ENCODE results near the gene HEMK1.

The HEMK1 gene, protein sequence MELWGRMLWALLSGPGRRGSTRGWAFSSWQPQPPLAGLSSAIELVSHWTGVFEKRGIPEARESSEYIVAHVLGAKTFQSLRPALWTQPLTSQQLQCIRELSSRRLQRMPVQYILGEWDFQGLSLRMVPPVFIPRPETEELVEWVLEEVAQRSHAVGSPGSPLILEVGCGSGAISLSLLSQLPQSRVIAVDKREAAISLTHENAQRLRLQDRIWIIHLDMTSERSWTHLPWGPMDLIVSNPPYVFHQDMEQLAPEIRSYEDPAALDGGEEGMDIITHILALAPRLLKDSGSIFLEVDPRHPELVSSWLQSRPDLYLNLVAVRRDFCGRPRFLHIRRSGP

DNA sequence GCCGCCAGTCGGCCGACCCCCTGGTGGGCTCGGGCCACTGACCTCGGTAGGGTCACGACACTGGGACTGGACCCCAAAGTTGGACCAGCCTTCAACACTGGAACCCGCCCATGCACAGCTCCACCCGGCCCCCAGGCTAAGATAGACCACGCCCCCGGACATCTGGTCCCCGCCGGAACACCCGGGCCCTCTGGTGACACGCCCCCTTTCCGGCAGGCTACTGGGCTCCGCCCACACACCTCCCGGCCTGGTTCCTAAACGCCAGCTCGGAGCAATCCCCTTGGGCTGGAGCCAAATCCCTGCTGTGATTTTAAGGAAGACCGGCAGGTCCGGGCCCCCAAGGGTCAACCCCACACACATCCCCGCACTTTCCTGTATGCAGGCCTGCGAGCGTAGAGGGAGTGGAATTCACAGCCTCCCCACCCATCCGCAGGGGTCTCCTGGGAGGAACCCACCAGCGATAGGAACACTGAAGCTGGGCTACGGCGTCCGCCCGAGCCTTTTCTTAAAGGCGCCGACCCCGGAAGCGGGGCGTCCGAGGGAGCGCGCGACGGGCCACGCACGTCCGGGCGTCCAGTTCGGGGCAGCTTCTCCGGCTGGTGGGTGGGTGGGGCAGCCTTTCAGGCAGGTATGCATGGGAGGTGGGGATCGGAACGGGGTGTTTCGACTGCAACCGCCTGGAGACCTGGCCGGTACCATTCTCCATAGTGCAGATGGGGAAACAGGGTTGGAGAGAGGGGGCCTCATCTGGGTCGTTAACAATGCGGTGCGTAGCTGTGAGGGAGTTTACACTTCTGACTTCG lies at the start of gene HEMK1:
Gene HEMK1, plus strand, starts transcription at position 576 of the 803 bp plus-strand sequence. CDS start 1,583 bp downstream, outside the sequence.
- peak; percentile 87 for DNase-seq

DNA sequence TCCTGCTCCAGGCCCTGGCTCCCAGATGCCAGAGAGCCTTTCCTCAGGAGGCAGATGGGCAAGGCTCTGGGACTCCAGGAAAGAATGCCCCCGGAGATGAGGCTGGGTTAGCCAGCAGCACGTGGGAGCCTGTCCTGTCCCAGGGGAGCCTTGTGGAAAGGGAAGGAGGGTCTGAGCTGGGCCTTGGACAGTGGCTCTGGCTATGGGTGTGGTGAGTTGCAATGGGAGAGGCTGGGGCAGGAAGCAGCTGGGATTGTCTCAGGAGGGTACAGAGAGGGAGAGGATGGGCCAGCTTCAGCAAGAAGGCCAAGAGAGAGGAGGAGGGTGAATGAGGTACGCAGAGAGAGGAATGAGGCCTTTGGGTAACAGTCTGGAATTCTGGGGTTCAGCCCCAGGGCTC lies 48.5 kb upstream of the HEMK1 start:
- no peak for DNase-seq

DNA sequence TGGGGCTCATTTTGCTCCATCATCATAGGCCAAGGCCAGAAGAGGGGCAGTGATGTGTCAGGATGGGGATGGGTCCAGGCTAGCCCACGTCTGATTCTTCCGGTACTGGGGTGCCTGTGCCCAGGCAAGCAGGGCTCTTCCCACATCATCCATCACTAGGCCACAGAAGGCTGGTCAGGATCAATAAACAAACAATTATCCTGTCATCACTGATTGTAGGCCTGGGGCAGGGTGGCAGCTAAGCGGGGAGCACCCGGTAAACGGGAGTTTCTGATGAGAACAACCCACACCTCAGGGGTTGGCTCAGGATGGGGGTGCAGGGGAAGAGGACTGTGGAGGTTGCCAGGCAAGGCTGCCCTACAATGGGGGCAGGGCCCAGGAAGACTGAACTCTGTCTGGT lies 47.8 kb upstream of the HEMK1 start:
- DNase-seq: no peak

DNA sequence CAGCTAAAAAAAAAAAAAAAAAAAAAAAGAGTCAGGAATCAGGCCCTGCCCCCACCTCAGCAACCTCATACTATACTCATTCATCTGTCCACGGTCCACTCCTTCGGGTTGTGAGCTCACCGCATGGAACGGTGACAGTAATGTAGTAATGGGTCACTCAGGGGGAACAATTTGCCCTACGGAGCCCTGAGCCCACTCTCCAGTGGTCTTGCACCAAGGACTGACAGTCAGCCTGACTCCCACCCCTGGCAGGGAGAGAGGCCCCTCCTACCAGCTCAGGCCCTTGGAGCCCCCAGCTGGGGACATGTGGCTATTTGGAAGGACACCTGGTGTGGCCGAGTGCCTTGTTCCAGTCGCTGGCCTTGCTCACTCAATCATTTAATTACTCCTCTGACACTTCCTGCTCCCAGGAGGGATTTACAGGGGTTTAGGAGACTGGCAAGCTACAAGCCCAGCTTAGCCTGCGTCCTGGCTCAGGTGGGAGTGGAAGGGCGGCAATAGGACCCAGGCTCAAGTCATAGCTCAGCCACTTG lies 46.0 kb upstream of the HEMK1 start:
- no peak for DNase-seq

DNA sequence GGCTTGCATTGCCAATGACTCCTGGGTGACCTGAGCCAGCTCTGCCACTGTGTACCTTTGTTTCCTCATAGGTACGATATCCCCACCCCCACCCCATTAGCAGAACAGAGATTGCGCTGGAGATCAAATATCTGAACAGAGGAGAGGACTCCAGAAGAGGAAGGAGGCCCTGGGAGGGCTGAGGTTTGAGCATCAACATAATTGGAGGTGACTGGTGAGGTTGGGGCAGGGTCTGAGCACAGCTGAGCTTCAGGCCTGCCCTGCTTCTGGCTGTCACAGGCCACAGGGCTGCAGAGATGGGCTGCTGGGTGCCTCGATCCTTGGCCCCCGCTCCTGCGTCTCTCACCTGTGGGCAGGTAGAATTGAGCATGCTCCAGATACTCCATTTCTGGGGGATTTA lies 44.6 kb upstream of the HEMK1 start:
- DNase-seq: no peak

DNA sequence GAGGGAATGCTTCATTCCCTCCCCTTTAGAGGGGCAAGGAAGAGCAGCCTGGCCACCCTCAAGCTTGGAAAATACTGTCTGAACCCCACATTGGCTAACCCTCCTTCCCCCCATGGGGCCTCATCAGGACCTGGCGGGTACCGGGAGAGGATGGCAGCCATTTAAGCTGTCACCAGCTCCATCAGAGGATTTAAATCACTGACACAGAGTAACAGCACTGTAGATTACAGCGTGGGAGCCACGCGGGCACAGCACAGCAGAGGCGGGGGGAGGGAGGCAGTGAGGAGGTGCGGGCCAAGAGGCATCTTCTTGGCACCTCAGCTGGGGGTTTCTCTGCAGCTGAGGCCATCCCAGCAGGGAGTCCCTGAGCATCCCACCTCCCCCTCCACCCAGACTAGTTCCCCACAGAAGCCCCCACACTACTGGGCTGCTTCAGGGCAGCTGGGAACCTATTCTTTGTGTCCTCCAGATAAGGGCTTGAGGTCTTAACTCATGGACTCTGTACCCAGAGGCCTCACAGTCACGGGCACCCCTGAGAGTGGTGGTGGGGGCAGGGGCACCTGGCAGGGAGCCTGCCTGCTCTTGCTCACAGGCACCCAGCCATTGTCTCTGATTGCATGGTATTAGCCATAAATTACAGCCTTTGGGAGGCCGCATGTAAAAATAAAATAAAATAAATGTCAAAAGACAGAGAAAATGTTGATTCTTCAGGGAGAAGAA lies 44.0 kb upstream of the HEMK1 start:
- no peak for DNase-seq

DNA sequence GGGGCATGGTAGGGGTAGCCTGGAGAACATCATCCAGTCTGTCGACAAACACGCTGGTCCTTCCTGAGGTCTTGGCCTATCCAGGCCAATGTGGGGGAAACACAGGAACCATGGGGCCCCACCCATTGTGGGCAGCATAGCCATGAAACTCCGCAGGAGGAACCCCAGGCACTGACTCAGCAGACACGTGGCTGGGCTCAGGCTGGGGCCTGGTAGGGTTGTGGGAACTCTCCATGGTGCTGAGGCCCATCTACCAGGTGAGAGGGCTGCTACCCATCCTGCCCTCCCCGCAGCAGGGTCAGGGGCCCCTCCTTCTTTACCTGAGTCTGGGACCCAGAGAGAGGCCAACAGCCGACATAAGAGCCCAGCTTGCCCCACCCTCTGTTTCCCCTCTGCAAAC lies 43.3 kb upstream of the HEMK1 start:
- DNase-seq: no peak

DNA sequence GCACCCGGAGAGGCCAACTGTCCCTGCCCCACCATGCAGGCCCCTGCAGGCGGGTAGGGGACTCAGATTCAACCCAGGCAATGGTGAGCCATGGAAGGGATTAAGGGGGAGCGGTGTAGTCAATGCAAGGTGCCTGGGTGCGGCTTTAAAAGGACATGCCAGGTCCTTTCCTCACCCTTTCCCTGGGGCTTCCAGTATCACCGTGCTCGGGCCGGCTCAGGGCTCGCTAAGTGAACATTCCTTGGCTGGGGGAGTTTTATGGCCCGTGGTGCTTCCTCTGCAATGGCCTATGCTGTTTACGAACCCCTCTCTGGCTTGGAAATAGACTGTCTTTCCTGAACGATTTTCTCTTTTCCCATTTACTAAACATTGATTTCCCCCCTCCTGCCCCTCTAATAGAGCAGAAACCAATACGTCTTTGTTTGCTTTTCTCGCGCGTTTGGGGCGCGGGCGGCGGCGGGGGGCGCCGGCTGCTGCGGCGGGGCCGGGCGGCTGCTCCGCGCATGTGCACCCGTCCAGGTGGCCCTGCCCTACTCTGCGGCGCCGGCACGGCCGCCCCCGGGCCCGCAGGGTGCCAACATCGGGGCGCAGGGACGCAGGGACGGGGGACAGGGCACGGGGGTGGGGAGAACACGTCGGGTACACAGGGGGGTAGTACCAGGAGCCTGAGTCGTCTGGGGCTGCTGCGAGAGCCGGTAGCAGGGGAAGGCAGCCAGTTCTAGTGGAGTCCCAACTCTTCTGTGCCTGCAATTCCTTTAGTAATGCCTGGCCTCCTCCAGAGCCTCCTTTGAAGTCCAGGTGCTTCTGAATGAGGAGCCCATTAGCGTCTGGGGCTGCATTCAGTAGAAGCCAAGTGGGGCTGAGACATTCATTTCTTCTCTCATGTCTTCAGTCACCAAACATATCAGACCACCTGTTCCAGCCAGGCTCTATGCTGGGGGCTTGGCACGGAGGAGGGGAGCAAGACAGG lies 39.0 kb upstream of the HEMK1 start:
- DNase-seq: no peak

DNA sequence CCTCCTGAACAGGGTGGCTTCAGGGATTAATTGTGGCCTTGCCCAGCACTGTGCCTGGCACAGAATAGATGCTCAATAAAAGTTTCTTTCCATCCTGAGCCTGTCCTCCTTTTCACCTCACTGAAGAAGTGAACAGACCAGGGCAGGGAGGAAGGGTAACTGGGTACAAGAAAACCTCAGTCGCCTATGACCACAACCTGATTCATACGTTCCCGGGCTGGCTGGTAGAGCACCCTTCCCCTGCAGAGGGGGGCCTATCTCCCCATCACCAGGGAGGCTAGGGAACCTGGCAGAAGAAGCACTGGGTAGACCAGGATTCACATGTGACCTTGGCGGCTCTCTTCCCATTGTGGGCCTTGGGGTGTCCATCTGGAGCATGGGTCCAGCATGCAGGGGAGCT lies 38.1 kb upstream of the HEMK1 start:
- DNase-seq: no peak

DNA sequence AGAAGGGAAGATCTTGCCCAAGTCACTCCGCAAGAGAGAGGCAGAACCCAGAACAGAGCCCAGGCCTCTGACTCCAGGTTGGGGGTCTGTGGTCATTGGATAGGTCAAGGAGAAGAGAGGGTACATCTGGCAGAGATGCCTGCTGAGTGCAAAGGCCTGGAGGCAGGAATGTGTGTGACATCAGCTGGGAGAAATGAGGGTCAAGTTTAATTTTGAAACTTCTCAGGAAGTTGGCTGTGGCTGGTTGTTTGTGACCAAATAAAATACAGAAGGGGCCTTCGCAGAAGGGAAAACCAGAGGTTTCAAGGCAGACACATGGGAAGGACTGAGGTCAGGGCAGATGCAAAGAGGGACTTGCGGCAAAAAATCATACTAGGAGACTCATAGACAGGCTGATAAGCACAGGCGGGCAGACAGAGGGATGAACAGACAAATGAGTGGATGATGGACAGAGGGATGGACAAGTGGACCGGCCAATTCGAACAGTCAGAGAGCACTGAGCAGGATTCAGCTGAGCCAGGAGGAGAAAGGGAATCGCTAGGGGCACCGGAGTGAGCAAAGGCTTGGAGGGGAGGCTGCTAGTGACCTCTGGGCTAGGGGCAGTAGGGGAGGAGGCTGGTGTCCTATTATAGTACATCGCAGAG lies 37.1 kb upstream of the HEMK1 start:
- DNase-seq: no peak

DNA sequence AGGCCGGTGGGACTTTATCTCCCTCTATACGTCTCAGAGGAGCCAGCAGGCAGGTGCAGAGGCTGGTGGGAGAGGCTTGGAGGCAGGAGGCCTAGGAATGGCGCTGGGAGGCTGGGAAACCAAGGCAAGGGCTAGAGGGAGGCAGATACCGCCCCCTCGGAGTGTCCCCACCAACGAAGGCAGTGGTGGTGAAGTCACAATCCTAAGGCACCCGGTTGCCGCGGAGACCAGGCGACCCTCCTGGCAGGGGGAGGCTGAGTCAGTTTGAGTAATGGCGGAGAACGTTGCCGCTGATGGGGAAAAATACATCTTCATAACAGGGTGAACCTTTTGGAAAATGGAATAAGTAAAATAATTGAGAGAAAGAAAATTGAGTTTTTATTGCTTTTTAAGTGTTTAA lies 36.0 kb upstream of the HEMK1 start:
- no peak for DNase-seq

DNA sequence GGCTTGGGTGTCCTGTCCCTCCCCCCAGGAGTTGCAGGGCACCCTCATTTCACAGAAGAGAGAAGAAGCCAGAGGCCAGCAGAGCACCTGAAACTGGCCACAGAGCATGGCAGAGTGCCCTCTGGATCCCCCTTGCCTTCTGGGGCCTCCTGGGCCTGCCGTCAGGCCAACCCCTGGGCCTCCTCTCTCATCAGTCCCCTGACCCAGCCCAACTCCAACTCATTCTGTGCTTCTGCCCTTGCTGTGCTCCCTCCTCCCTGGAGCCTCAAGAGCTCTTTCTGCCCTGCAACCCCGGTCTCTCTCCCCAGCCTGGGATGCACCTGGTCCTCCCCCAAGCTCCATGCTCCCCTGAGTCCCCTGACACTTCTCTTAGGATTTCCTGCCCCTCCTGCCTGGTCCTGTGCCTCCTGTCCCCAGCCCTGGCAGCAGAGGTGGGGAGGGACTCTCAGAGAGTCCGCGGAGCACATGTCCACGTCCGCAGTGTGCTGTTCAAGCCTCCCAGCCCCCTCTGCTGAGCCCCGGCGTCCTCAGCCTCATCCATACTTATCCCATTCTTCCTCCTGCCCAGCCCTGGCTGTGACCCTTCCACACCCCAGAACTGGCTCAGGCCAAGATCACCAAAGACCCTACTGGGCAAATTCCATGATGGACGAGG lies 35.4 kb upstream of the HEMK1 start:
- DNase-seq: no peak

DNA sequence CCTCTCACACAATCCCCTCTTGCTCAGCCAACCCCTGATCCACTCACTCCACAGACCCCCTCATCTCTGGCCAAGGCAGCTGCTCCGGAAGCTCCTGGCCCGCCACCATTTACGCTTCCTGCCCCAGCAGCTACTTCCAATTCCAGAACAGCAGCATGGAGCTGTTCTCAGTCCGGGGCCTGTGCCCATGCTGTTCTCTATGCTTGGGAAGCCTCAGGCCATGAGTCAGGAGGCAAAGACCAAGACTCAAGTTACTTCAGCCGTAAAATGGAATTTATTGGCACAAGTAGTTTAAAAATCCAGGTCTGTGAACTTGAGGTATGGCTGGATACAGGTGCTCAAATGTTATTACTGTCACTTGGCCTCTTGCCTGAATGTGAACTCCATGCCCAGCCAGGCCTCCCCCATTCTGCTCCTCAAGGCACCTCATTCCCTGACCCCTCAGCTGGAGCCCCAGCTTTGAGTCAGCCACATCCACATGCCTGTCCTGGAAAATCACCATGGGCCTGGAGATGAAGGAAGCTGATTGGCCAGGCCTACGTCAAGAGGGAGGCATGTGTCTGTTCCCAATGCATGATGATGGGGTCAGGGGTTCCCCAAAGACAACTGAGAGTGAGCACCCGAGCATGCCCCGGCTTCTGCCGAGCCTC lies 34.5 kb upstream of the HEMK1 start:
- DNase-seq: no peak

DNA sequence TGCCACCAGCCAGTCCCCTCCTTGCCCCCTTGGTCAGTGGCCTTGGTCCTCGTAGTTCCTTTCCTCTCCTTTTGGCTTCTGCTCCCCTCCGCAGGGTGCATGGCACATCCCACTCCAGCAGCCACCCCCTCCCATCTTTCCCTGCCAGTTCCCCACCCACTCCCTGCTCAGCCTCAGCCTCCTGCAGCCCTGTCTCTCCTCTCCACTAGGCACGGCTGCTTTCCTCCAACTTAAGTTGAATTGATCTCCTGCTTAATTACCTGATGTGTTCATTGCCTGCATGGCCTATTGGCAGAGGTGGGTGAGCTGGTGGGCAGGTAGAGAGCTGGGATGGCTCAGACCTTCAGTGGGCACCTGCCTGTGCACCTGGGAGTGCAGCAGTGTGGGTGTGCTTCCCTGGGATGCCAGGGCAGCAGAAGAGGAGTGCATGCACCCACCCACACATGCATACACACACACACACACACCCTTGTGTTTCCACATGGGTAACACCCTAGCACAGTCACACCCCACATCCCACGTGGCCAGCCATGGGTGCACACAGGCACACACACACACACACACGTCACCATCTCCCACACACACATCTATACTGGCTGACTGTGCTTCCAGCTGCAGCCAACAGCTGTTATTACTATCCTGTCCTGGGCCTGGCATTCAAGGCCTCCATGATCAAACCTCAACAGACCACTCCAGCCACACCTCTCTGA lies 32.7 kb upstream of the HEMK1 start:
- DNase-seq: no peak

DNA sequence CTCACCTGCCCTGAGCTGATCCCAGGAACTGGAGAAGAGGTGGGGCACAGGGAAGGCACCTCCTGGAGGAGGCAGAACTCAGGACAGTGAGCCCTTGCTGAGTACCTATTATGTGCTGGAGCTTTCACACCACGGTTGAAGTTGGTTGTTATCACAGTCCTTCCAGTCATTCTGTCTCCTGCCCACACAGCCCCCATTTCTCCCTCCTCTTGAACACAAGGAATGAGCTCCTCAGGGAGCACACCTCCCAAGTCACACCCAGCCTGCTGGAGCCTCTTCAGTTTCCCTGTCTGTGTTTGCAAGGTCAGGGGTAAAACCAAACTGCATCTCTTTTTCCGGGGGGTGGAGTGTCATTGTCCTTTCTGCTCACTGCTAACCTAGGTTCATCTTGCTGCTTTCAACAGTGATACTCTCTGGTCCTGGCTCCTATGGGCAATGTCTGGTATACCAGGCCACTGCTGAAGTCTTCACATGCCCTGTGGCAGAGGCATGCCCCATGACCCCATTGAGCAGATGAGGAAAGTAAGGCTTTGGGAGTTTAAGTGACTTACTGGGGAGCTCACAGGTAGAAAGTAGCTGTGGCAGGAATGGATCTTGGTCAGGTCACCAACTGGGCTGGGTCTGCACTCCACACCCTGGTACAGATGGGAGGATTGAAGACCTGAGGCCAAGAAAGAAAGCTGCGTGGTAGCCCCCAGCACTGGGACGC lies 31.7 kb upstream of the HEMK1 start:
- no peak for DNase-seq

DNA sequence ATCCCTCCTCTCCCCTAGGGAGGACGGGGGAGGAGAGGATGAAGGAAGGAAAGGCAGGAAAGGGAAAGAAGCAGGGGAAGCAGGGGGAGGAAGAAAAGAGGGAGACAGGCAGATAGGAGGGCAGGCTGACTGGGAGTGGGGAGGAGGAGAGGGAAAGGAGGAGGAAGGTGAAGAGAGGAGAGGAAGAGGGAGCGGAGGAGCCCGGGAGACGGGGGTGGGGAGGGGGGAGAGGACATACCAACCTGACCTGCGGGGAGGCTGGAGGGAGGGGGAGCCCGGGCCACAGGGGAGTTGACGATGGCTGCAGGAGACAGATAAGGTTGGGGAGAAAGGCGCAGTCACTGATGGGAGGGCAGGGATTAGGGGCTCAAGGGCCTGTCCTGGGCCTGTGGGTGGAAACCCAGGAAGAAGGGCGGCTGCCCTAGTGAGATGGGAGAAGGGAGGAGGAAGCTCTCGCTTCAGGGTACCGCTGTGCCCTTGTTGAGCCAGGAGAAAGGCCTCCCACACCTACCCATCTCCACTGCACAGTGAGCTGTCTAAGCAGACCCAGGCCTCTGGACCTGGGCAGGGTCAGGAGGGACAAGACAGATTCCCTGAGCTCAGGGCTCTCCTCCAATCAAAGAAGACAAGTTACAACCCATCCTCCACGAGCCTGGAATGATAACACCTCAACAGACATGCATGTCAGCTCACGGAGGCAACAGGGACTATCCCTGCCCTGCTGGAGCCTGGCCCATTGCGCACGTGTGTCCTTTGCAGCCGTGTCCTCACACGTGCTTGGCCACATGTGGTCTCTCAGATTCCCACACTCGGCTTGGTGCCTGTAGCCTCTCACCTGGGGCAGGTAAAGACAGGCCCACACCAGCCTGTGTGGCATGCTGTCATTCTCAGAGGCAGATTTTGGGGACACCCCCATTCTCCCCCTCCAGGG lies 29.7 kb upstream of the HEMK1 start:
- no peak for DNase-seq

DNA sequence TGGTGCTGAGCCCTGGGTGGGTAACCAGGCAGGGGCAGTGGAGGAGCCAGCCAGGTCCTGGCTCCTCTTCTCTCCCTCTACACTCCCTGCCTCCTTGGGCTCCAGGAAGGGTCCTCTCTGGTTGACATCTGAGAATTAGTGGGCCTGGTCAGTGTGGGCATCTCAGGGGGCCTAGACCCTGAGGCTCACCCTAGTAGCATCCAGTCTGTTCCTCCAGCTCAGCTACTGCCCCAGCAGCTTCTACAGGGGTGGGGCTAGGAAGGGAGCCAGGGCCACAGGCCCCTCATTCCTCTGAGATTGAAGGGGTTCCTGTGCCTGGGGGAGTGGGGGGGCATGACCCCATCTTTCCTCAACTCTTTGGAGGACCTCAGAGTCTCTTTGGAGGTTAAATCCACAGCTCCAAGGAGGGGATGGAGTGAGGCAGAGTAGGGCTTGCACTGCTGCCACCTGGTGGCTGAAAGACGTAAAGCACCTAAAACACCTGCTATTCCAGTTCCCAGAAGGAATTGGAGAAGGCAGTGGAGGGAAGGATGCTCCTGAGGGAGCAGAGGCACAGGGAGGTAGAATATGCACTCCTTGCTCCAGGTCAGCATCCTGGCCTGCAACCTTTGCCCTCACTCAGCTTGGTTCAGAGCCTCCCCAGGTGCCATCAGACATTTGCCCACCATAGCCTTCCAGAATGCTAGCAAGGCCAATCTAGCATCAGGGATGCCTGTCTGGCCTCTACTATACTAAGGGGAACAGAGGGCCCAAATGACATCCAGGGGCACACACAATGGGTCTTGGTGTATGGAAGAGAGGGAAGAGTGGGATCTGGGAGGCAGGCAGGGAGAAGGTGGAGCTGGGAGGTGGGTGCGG lies 26.9 kb upstream of the HEMK1 start:
- peak; percentile 37 for DNase-seq
